Uterus (tissue), 2 donors: ENCODE results near the gene GPRIN2.

Experiments used
- POLR2A ChIP-seq, 2 donors: fragments of 450-650 bp; IDR thresholded peaks; one replicate each; pipeline ENCODE4 v1.6.1; 2016; ENCODE audit warnings: antibody characterized with exemption in 2 of 2, mild to moderate bottlenecking in 1 of 2, moderate library complexity in 1 of 2
- TF ChIP-seq, protein P1 (sequence below), 4 experiments: fragments of 200-600 bp in 2 of 4; fragments of 450-650 bp in 2 of 4; sonication (generic) in 2 of 4; IDR thresholded peaks; one replicate each; pipeline ENCODE4 v1.5.1; 2016 to 2019; ENCODE audit warnings: antibody characterized with exemption in 4 of 4, mild to moderate bottlenecking in 2 of 4, moderate library complexity in 1 of 4

DNA sequence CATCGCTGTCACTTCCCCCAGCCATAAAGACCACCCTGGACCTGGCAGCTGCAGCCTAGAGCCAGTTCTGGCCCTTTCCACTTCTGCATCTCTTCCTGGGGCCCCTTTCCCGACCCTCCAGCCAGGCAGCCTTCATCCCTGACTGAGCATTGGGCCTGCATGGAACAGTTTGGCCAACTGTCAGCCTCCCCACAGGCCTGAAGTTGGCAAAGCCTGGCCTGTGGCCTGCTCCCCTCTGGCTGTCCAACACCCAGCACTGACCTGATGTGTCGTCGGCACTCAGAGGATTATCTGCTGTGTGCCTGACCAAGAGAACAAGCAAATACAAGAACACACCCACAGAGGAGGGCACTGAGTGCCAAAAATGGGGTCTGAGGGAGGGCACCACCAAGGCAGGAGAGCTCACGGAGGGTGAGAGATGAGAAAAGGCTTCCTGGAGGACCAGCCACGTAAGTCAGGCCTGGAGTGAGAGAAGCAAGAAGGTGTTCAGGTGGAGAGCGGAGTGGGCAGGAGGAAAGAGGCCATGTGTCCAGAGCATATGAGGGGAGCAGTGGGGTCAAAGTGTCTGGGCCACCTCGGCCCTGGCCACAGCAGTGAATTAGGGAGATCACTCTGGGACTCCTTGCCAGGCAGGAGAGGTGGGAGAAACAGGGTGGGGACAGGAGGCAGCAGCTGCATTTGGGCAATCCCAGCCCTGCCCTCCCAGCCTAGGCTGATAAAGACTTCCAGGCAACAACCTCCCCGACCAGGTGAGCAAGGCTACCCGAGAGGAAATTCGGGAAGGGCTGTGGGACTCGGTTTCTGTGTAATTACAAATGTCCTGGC, 4.5 kb downstream of the GPRIN2 start:
- TF ChIP-seq, protein P1, sequence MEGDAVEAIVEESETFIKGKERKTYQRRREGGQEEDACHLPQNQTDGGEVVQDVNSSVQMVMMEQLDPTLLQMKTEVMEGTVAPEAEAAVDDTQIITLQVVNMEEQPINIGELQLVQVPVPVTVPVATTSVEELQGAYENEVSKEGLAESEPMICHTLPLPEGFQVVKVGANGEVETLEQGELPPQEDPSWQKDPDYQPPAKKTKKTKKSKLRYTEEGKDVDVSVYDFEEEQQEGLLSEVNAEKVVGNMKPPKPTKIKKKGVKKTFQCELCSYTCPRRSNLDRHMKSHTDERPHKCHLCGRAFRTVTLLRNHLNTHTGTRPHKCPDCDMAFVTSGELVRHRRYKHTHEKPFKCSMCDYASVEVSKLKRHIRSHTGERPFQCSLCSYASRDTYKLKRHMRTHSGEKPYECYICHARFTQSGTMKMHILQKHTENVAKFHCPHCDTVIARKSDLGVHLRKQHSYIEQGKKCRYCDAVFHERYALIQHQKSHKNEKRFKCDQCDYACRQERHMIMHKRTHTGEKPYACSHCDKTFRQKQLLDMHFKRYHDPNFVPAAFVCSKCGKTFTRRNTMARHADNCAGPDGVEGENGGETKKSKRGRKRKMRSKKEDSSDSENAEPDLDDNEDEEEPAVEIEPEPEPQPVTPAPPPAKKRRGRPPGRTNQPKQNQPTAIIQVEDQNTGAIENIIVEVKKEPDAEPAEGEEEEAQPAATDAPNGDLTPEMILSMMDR (IDR thresholded peaks at IDR 0.05): no peak
- TF ChIP-seq POLR2A (IDR thresholded peaks at IDR 0.05): no peak
